Fibroblast of lung (primary cell): ENCODE results near the gene CACNA2D3. TPM values are rescaled to one million over a fixed set of nuclear protein-coding genes. Genes with fewer than 3 reads are reported as not detected.
A peak's percentile ranks its signal among the peaks of the same experiment; 100 is the strongest.

ENCODE experiments used
- DNase-seq, 2 donors: peaks; one replicate each; pipeline versions ENCODE4 v3.0.0 to v3.0.0-alpha.2; 2010; ENCODE audit warnings: low read depth in 2 of 2
- H2AFZ ChIP-seq: 2 replicates; pipeline ENCODE4 v1.5.1; 2012; ENCODE audit warnings: low read length, control low read depth, inconsistent platforms
- H3K27ac ChIP-seq: 2 replicates; pipeline ENCODE4 v1.5.1; 2011; ENCODE audit warnings: low read length, control low read depth; ENCODE audit not compliant: insufficient read depth
- H3K27me3 ChIP-seq: 2 replicates; pipeline ENCODE4 v1.5.1; 2011; ENCODE audit warnings: mild to moderate bottlenecking, low read length; ENCODE audit not compliant: control insufficient read depth, insufficient read depth
- H3K36me3 ChIP-seq: 2 replicates; pipeline ENCODE4 v1.5.1; 2011; ENCODE audit warnings: low read length; ENCODE audit not compliant: control insufficient read depth, insufficient read depth
- H3K4me1 ChIP-seq: 2 replicates; pipeline ENCODE4 v1.5.1; 2011; ENCODE audit warnings: low read length; ENCODE audit not compliant: control insufficient read depth, insufficient read depth; ENCODE audit errors: extremely low read depth
- H3K4me2 ChIP-seq: 2 replicates; pipeline ENCODE4 v1.5.1; 2011; ENCODE audit warnings: low read length, control low read depth; ENCODE audit not compliant: insufficient read depth; ENCODE audit errors: extremely low read depth
- H3K4me3 ChIP-seq, 4 experiments: fragments of 200-600 bp in 1 of 4; sonication (generic) in 1 of 4; replicated peaks in 1 of 4; 2 replicates each; pipeline ENCODE4 v1.5.1; 2011 to 2016; ENCODE audit warnings: low read length in 4 of 4, low read depth in 3 of 4, mild to moderate bottlenecking in 3 of 4, control low read depth in 2 of 4, inconsistent platforms in 1 of 4, mixed read lengths in 1 of 4; ENCODE audit not compliant: insufficient read depth in 1 of 4; ENCODE audit errors: control extremely low read depth in 1 of 4
- H3K79me2 ChIP-seq: 2 replicates; pipeline ENCODE4 v1.5.1; 2012; ENCODE audit warnings: mild to moderate bottlenecking, low read length, inconsistent platforms; ENCODE audit not compliant: control insufficient read depth, insufficient read depth
- H3K9ac ChIP-seq: 2 replicates; pipeline ENCODE4 v1.5.1; 2011; ENCODE audit warnings: mild to moderate bottlenecking, low read length, control low read depth; ENCODE audit not compliant: insufficient read depth
- H3K9me3 ChIP-seq: 2 replicates; pipeline ENCODE4 v1.5.1; 2012; ENCODE audit warnings: low read depth, low read length; ENCODE audit not compliant: control insufficient read depth, insufficient read depth
- H4K20me1 ChIP-seq: 2 replicates; pipeline ENCODE4 v1.5.1; 2011; ENCODE audit warnings: low read length; ENCODE audit not compliant: control insufficient read depth, insufficient read depth; ENCODE audit errors: extremely low read depth
- CTCF ChIP-seq, 2 donors: IDR thresholded peaks in 1 of 2; conservative IDR thresholded peaks in 1 of 2; 1 replicate in 1 of 2; 2 replicates in 1 of 2; pipeline ENCODE4 v1.5.1; 2011 to 2012; ENCODE audit warnings: low read length in 2 of 2, control low read depth in 1 of 2, inconsistent platforms in 1 of 2, low read depth in 1 of 2, mild to moderate bottlenecking in 1 of 2
- EZH2 ChIP-seq: IDR thresholded peaks from 2 replicates; pipeline ENCODE4 v1.5.1; 2012; ENCODE audit warnings: low read length, control low read depth, mild to moderate bottlenecking; ENCODE audit errors: missing control alignments
- polyA plus RNA-seq, 2 donors: library from polyadenylated mRNA; depleted of rRNA in 1 of 2; stranded (reverse) in 1 of 2; unstranded in 1 of 2; fragments of >200 nt; gene quantifications; 2 replicates each; pipeline ENCODE4 v1.2.1, GENCODE V29; 2011 to 2012; ENCODE audit warnings: missing spikeins in 1 of 2
- total RNA-seq: library from RNA; depleted of rRNA; stranded (reverse); fragments of >200 nt; gene quantifications from 2 replicates; pipeline ENCODE4 v1.2.1, GENCODE V29; 2014

Gene CACNA2D3
- total and polyA plus RNA-seq, 2 donors (not counting 1 experiment from before 2014, with no cell fraction given), result 1.8 to 11.5 TPM

DNA sequence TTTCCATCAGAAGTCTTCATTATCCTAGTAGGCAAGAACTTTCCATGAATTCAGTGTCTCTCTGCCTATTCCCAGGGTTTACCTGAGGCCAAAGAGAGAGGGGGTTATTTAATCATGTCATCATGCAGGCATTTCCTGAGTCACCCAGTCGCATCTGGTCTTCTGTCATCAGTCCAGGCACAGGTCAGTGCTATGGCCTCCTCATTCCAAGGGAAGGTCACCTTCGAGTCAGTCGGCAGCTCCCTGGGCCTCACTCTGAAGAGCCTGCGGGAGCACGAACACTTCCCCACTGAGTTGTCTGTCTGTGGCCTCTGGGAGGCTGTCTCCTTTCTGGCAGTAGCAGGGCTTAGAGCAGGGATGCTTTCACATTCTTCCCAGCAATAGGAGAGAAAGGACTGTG is 831.7 kb downstream of the CACNA2D3 start:
- Histone ChIP-seq H2AFZ (no peak overlapping the region), H4K20me1 (no peaks in the 10 kb centered on the region), H3K4me2 (no peak overlapping the region), H3K27ac (peak overlapping the region; percentile 57), H3K79me2 (no peaks in the 10 kb centered on the region), H3K9me3 (no peaks in the 10 kb centered on the region), H3K27me3 (no peaks in the 10 kb centered on the region), H3K9ac (no peak overlapping the region), H3K36me3 (no peaks in the 10 kb centered on the region), H3K4me1 (peaks cover 15% of the 10 kb centered on the region), H3K4me3 (no peak overlapping the region)
- DNase-seq, result peak; percentile 53 to 96
- TF ChIP-seq CTCF (conservative IDR thresholded peaks at IDR 0.05 in 1 of 2, IDR thresholded peaks at IDR 0.05 in 1 of 2; ENCODE audit: low read depth in 1 of 2, low read length in 2 of 2), result no peak
- TF ChIP-seq EZH2, result no peak

- H3K4me1 ChIP-seq, result peaks cover 15% of the 10 kb centered on the region
- H2AFZ ChIP-seq, result no peak overlapping the region
- H3K79me2 ChIP-seq, result no peaks in the 10 kb centered on the region
- peak in 1 of 2 donors; percentile 40 for DNase-seq
- H3K27me3 ChIP-seq, result no peaks in the 10 kb centered on the region
- no peaks in the 10 kb centered on the region for H3K9me3 ChIP-seq
- no peak overlapping the region for H3K4me2 ChIP-seq
- peak overlapping the region; percentile 57 for H3K27ac ChIP-seq
- no peaks in the 10 kb centered on the region for H3K36me3 ChIP-seq
- H4K20me1 ChIP-seq, result no peaks in the 10 kb centered on the region
- H3K4me3 ChIP-seq, result no peak overlapping the region
- H3K9ac ChIP-seq, result no peak overlapping the region
- TF ChIP-seq EZH2 (no peak), CTCF (conservative IDR thresholded peaks at IDR 0.05 in 1 of 2, IDR thresholded peaks at IDR 0.05 in 1 of 2; ENCODE audit: low read depth in 1 of 2, low read length in 2 of 2) (no peak)
Measured at GRCh38 chr3:54954521-54954920, 832.2 kb downstream of the CACNA2D3 start.

DNA sequence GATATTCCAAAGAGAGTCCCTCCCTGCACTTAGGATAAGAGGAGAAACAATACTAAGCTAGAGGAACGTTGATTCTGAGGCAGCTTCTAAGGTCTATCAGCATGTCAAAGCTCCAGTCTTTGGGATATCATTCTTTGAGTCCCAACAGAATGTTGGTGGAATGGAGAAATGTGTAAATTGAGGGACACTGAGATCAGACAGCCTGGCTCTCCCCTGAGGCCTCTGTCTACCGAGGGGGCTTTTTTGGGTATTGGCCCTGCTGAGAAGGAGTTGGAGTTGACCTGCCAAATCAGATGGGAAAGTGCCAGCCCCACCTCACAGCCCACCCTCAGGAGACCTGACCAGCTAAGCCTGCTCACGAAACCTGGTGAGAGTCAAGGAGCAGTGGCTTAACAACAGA is 833.1 kb downstream of the CACNA2D3 start:
- H3K4me2 ChIP-seq, result no peak overlapping the region
- H3K4me1 ChIP-seq, result peaks cover 17% of the 10 kb centered on the region
- no peak overlapping the region for H3K27ac ChIP-seq
- H3K79me2 ChIP-seq, result no peaks in the 10 kb centered on the region
- no peaks in the 10 kb centered on the region for H3K27me3 ChIP-seq
- H4K20me1 ChIP-seq, result no peaks in the 10 kb centered on the region
- no peaks in the 10 kb centered on the region for H3K9me3 ChIP-seq
- DNase-seq, result no peak
- H2AFZ ChIP-seq, result no peak overlapping the region
- H3K9ac ChIP-seq, result no peak overlapping the region
- H3K4me3 ChIP-seq, result no peak overlapping the region
- H3K36me3 ChIP-seq, result no peaks in the 10 kb centered on the region
- TF ChIP-seq EZH2 (no peak), CTCF (conservative IDR thresholded peaks at IDR 0.05 in 1 of 2, IDR thresholded peaks at IDR 0.05 in 1 of 2; ENCODE audit: low read depth in 1 of 2, low read length in 2 of 2) (no peak)
